ENCODE results near the gene BAHCC1. TPM values are rescaled to one million over a fixed set of nuclear protein-coding genes. Genes with fewer than 3 reads are reported as not detected.
A peak's percentile ranks its signal among the peaks of the same experiment; 100 is the strongest.

BAHCC1 gene
- total and polyA plus RNA-seq, 7 experiments from 2014 or later, result 0.05 to 3.8 (median 0.68) TPM; not detected in 3

- Mint-ChIP-seq H3K27me3 (peaks cover 0 to 33% (median 0%) of the 10 kb centered on the region in 5 donors), H3K9me3 (no peaks in the 10 kb centered on the region), H3K36me3 (no peaks in the 10 kb centered on the region), H3K4me3 (no peak overlapping the region), H3K27ac (no peak overlapping the region), H3K4me1 (no peaks in the 10 kb centered on the region)
- Histone ChIP-seq H3K4me3 (ENCODE audit: low read length) (no peak overlapping the region), H3K36me3 (ENCODE audit: control insufficient read depth in 2 of 3, insufficient read depth in 3 of 3, low read length in 3 of 3) (no peaks in the 10 kb centered on the region), H3K9me3 (ENCODE audit: control insufficient read depth in 2 of 3, low read length in 3 of 3) (no peaks in the 10 kb centered on the region), H3K27ac (ENCODE audit: low read depth, low read length) (no peak overlapping the region), H3K27me3 (ENCODE audit: control insufficient read depth in 2 of 2, insufficient read depth in 2 of 2, low read length in 2 of 2) (no peaks in the 10 kb centered on the region), H3K4me1 (ENCODE audit: control insufficient read depth in 2 of 2, insufficient read depth in 2 of 2, low read length in 2 of 2) (no peaks in the 10 kb centered on the region)
- ATAC-seq (no peak), DNase-seq (no peak)
- intact Hi-C loops (cut with micrococcal nuclease), result no loop called here
- ChIA-PET POLR2A (interaction anchor here (1.4 kb wide), 1 partner anchor 10 kb away, joined by 5 read pairs; no protein-coding TSS in a partner anchor), CTCF (no interaction called here)
Measured at GRCh38 chr17:81499601-81499970, 104.3 kb downstream of the BAHCC1 start.

DNA sequence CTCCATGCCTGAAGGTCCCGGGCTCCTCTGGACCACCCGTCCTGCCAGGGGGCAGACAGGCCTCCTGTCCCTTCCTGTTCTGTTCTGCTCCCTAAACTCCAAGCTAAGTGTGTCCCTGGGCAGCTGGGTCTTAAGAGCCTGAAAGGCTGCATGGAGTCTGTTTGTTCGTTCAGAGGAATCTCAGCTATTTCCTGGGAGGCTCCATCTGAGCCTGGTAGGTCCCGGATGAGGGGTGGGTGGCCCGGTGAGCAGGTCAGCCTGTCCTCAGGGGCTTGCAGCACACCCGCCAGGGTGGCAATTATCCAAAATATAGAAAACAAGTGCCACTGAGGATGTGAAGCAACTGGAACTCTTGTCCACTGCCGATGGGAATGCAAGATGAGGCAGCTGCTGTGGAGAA is 104.8 kb downstream of the BAHCC1 start:
- peaks cover 0 to 34% (median 0%) of the 10 kb centered on the region in 5 donors for H3K27me3 Mint-ChIP-seq
- no peak overlapping the region for H3K27ac ChIP-seq (ENCODE audit: low read depth, low read length)
- H3K4me3 Mint-ChIP-seq, result no peak overlapping the region
- no peak overlapping the region for H3K27ac Mint-ChIP-seq
- intact Hi-C loops (cut with micrococcal nuclease), result no loop called here
- no peaks in the 10 kb centered on the region for H3K36me3 ChIP-seq (ENCODE audit: control insufficient read depth in 2 of 3, insufficient read depth in 3 of 3, low read length in 3 of 3)
- H3K27me3 ChIP-seq (ENCODE audit: control insufficient read depth in 2 of 2, insufficient read depth in 2 of 2, low read length in 2 of 2), result no peaks in the 10 kb centered on the region
- H3K9me3 ChIP-seq (ENCODE audit: control insufficient read depth in 2 of 3, low read length in 3 of 3), result no peaks in the 10 kb centered on the region
- H3K4me1 ChIP-seq (ENCODE audit: control insufficient read depth in 2 of 2, insufficient read depth in 2 of 2, low read length in 2 of 2), result no peaks in the 10 kb centered on the region
- no peak overlapping the region for H3K4me3 ChIP-seq (ENCODE audit: low read length)
- POLR2A ChIA-PET, result interaction anchor here (1.3 to 1.4 kb wide), 2 partner anchors 9 to 12 kb away, joined by 4 to 5 read pairs; partner anchors contain the start of gene ACTG1
- no peaks in the 10 kb centered on the region for H3K36me3 Mint-ChIP-seq
- H3K9me3 Mint-ChIP-seq, result no peaks in the 10 kb centered on the region
- CTCF ChIA-PET, result no interaction called here
- ATAC-seq (no peak), DNase-seq (no peak)
- no peaks in the 10 kb centered on the region for H3K4me1 Mint-ChIP-seq

GRCh38 chr17:81502471-81503017 is 107.3 kb downstream of the BAHCC1 start:
- Histone ChIP-seq H3K4me1 (ENCODE audit: control insufficient read depth in 2 of 2, insufficient read depth in 2 of 2, low read length in 2 of 2) (no peaks in the 10 kb centered on the region), H3K27ac (ENCODE audit: low read depth, low read length) (no peak overlapping the region), H3K9me3 (ENCODE audit: control insufficient read depth in 2 of 3, low read length in 3 of 3) (no peaks in the 10 kb centered on the region), H3K4me3 (ENCODE audit: low read length) (no peak overlapping the region), H3K36me3 (ENCODE audit: control insufficient read depth in 2 of 3, insufficient read depth in 3 of 3, low read length in 3 of 3) (no peaks in the 10 kb centered on the region), H3K27me3 (ENCODE audit: control insufficient read depth in 2 of 2, insufficient read depth in 2 of 2, low read length in 2 of 2) (no peaks in the 10 kb centered on the region)
- intact Hi-C loops (cut with micrococcal nuclease), result no loop called here
- POLR2A ChIA-PET, result interaction anchor here (0.6 to 1.4 kb wide), 3 partner anchors 8 to 189 kb away, joined by 3 to 5 read pairs (median 3); partner anchors contain the start of gene ACTG1
- peaks cover 0 to 3% (median 1%) of the 10 kb centered on the region in 7 donors for H3K4me1 Mint-ChIP-seq
- DNase-seq, result no peak
- H3K36me3 Mint-ChIP-seq, result peaks cover 0 to under 1% (median 0%) of the 10 kb centered on the region in 5 donors
- H3K27me3 Mint-ChIP-seq, result peaks cover 0 to 30% (median 0%) of the 10 kb centered on the region in 5 donors
- CTCF ChIA-PET, result no interaction called here
- ATAC-seq, result no peak
- no peaks in the 10 kb centered on the region for H3K9me3 Mint-ChIP-seq
- no peak overlapping the region for H3K27ac Mint-ChIP-seq
- no peak overlapping the region for H3K4me3 Mint-ChIP-seq

DNA sequence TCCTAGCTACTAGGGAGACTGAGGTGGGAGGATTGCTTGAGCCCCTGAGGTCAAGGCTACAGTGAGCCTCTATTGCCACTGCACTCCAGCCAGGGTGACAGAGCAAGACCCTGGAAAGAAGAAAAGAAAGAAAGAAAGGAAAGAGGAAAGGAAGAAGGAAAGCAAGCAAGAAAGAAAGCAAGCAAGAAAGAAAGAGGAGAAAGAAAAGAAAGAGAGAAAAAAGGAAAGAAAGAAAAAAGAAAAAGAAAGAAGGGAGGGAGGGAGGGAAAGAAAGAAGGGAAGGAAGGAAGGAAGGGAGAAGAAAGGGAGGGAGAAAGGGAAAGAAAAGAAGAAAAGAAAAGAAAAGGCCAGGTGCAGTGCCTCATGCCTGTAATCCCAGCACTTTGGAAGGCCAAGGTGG is 108.4 kb downstream of the BAHCC1 start:
- Histone ChIP-seq H3K27me3 (ENCODE audit: control insufficient read depth in 2 of 2, insufficient read depth in 2 of 2, low read length in 2 of 2) (no peaks in the 10 kb centered on the region), H3K9me3 (ENCODE audit: control insufficient read depth in 2 of 3, low read length in 3 of 3) (no peaks in the 10 kb centered on the region), H3K27ac (ENCODE audit: low read depth, low read length) (no peak overlapping the region), H3K36me3 (ENCODE audit: control insufficient read depth in 2 of 3, insufficient read depth in 3 of 3, low read length in 3 of 3) (peaks cover 0 to 1% (median 0%) of the 10 kb centered on the region in 3 experiments), H3K4me3 (ENCODE audit: low read length) (no peak overlapping the region), H3K4me1 (ENCODE audit: control insufficient read depth in 2 of 2, insufficient read depth in 2 of 2, low read length in 2 of 2) (peaks cover 0 to 3% of the 10 kb centered on the region in 2 donors)
- Mint-ChIP-seq H3K27ac (no peak overlapping the region), H3K36me3 (peaks cover 0 to 8% (median under 1%) of the 10 kb centered on the region in 5 donors), H3K4me1 (peaks cover 5 to 12% (median 9%) of the 10 kb centered on the region in 7 donors), H3K4me3 (no peak overlapping the region), H3K27me3 (peaks cover 0 to 23% (median 0%) of the 10 kb centered on the region in 5 donors), H3K9me3 (no peaks in the 10 kb centered on the region)
- ChIA-PET POLR2A (interaction anchor here (1.4 kb wide), 1 partner anchor 9 kb away, joined by 5 read pairs; the partner anchor contains the start of gene ACTG1), CTCF (no interaction called here)
- DNase-seq (no peak), ATAC-seq (no peak)
- intact Hi-C loops (cut with micrococcal nuclease), result no loop called here

- intact Hi-C loops (cut with micrococcal nuclease), result no loop called here
- ATAC-seq (no peak), DNase-seq (no peak)
- H3K27me3 Mint-ChIP-seq, result peaks cover 0 to 17% (median 0%) of the 10 kb centered on the region in 5 donors
- peaks cover 22 to 40% (median 35%) of the 10 kb centered on the region in 7 donors for H3K4me1 Mint-ChIP-seq
- H3K27ac Mint-ChIP-seq, result peak overlapping the region; percentile 92 to 99 (median 95)
- Histone ChIP-seq H3K36me3 (ENCODE audit: control insufficient read depth in 2 of 3, insufficient read depth in 3 of 3, low read length in 3 of 3) (peaks cover 19 to 34% (median 22%) of the 10 kb centered on the region in 3 experiments), H3K27ac (ENCODE audit: low read depth, low read length) (peak overlapping the region; percentile 68), H3K9me3 (ENCODE audit: control insufficient read depth in 2 of 3, low read length in 3 of 3) (no peaks in the 10 kb centered on the region), H3K4me3 (ENCODE audit: low read length) (peak overlapping the region; percentile 77), H3K27me3 (ENCODE audit: control insufficient read depth in 2 of 2, insufficient read depth in 2 of 2, low read length in 2 of 2) (no peaks in the 10 kb centered on the region), H3K4me1 (ENCODE audit: control insufficient read depth in 2 of 2, insufficient read depth in 2 of 2, low read length in 2 of 2) (peaks cover 12 to 16% of the 10 kb centered on the region in 2 donors)
- ChIA-PET CTCF (interaction anchor here (1.3 kb wide), 1 partner anchor 10 kb away, joined by 4 read pairs; no protein-coding TSS in a partner anchor), POLR2A (interaction anchor here (0.7 to 7.5 kb wide), 18 partner anchors 9 to 1511 kb away, joined by 3 to 65 read pairs (median 4); partner anchors contain the start of genes CEP131, FAAP100, MRPL12 and NDUFAF8)
- H3K4me3 Mint-ChIP-seq, result peak overlapping the region; percentile 91 to 100 (median 98)
- H3K9me3 Mint-ChIP-seq, result peaks cover 0 to 19% (median 0%) of the 10 kb centered on the region in 11 donors
- peaks cover 10 to 41% (median 34%) of the 10 kb centered on the region in 5 donors for H3K36me3 Mint-ChIP-seq
Measured at GRCh38 chr17:81508639-81509206, 113.5 kb downstream of the BAHCC1 start.

GRCh38 chr17:81509207-81509971 is 114.1 kb downstream of the BAHCC1 start:
- Mint-ChIP-seq H3K9me3 (peaks cover 0 to 19% (median 0%) of the 10 kb centered on the region in 11 donors), H3K4me3 (peak overlapping the region; percentile 91 to 100 (median 98)), H3K36me3 (peaks cover 10 to 41% (median 34%) of the 10 kb centered on the region in 5 donors), H3K4me1 (peaks cover 22 to 40% (median 35%) of the 10 kb centered on the region in 7 donors), H3K27ac (peak overlapping the region; percentile 92 to 99 (median 95)), H3K27me3 (peaks cover 0 to 14% (median 0%) of the 10 kb centered on the region in 5 donors)
- peak in 6 of 9 donors; percentile 41 to 73 (median 56) for DNase-seq
- ChIA-PET POLR2A (interaction anchor here (0.6 to 7.5 kb wide), 19 partner anchors 9 to 1511 kb away, joined by 3 to 65 read pairs (median 5); partner anchors contain the start of genes CEP131, FAAP100, MRPL12 and NDUFAF8), CTCF (interaction anchor here (1.3 kb wide), 1 partner anchor 10 kb away, joined by 4 read pairs; no protein-coding TSS in a partner anchor)
- Histone ChIP-seq H3K27ac (ENCODE audit: low read depth, low read length) (peak overlapping the region; percentile 68), H3K9me3 (ENCODE audit: control insufficient read depth in 2 of 3, low read length in 3 of 3) (no peaks in the 10 kb centered on the region), H3K4me1 (ENCODE audit: control insufficient read depth in 2 of 2, insufficient read depth in 2 of 2, low read length in 2 of 2) (peaks cover 12 to 16% of the 10 kb centered on the region in 2 donors), H3K4me3 (ENCODE audit: low read length) (peak overlapping the region; percentile 77), H3K36me3 (ENCODE audit: control insufficient read depth in 2 of 3, insufficient read depth in 3 of 3, low read length in 3 of 3) (peaks cover 19 to 34% (median 22%) of the 10 kb centered on the region in 3 experiments), H3K27me3 (ENCODE audit: control insufficient read depth in 2 of 2, insufficient read depth in 2 of 2, low read length in 2 of 2) (no peaks in the 10 kb centered on the region)
- no peak for ATAC-seq
- intact Hi-C loops (cut with micrococcal nuclease), result no loop called here
